Tibial nerve (tissue), 4 donors: ENCODE measurements around the gene CFAP299.

Source experiments
- EP300 ChIP-seq, 2 donors: sonication (generic); formaldehyde crosslinking; IDR thresholded peaks; one replicate each; pipeline ENCODE4 v1.6.1; 2017; ENCODE audit warnings: antibody characterized with exemption in 2 of 2, mild to moderate bottlenecking in 1 of 2
- POLR2A ChIP-seq, 2 donors: fragments of 450-650 bp; IDR thresholded peaks; one replicate each; pipeline ENCODE4 v1.6.1; 2017; ENCODE audit warnings: antibody characterized with exemption in 2 of 2, mild to moderate bottlenecking in 2 of 2, moderate library complexity in 2 of 2
- TF ChIP-seq, protein P1 (sequence below), 5 experiments: fragments of 200-600 bp in 3 of 5; fragments of 450-650 bp in 2 of 5; sonication (generic) in 3 of 5; IDR thresholded peaks; one replicate each; pipeline ENCODE4 v1.5.1; 2016 to 2019; ENCODE audit warnings: antibody characterized with exemption in 5 of 5, mild to moderate bottlenecking in 3 of 5, moderate library complexity in 2 of 5

DNA sequence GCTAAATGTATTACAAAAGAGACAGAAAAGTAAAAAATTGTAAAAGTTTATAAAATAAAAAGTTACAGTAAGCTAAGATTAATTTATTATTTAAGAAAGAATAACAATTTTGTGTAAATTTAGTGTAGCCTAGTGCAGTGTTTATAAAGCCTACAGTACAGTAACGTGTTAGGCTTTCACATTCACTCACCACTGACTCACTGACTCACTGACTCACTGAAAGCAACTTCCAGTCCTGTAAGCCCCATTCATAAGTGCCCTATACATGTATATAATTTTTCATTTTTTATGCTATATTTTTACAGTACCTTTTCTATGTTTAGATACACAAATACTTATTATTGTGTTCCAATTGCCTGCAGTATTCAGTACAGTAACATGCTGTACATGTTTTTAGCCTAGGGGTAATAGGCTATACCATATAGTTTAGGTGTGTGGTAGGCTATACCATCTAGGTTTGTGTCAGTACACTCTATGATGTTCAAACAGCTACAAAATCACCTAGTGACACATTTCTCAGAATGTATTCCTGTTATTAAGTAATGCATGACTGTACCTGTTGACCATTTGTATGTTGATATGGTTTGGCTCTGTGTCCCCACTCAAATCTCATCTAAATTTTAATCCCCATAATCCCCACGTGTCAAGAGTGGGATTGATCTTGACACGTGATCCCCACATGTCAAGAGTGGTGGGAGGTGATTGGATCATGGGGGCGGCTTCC, 57.9 kb downstream of the CFAP299 start:
- TF ChIP-seq POLR2A (IDR thresholded peaks at IDR 0.05) (no peak), EP300 (IDR thresholded peaks at IDR 0.05) (no peak)
- TF ChIP-seq, protein P1, sequence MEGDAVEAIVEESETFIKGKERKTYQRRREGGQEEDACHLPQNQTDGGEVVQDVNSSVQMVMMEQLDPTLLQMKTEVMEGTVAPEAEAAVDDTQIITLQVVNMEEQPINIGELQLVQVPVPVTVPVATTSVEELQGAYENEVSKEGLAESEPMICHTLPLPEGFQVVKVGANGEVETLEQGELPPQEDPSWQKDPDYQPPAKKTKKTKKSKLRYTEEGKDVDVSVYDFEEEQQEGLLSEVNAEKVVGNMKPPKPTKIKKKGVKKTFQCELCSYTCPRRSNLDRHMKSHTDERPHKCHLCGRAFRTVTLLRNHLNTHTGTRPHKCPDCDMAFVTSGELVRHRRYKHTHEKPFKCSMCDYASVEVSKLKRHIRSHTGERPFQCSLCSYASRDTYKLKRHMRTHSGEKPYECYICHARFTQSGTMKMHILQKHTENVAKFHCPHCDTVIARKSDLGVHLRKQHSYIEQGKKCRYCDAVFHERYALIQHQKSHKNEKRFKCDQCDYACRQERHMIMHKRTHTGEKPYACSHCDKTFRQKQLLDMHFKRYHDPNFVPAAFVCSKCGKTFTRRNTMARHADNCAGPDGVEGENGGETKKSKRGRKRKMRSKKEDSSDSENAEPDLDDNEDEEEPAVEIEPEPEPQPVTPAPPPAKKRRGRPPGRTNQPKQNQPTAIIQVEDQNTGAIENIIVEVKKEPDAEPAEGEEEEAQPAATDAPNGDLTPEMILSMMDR (IDR thresholded peaks at IDR 0.05): no peak
